GM23248 (cell line): ENCODE data around the gene SEMA3D. TPM values are rescaled to one million over a fixed set of nuclear protein-coding genes. Genes with fewer than 3 reads are reported as not detected.

Experiments
- DNase-seq: peaks from one replicate; pipeline ENCODE4 v3.0.0-alpha.2; 2015
- H2AFZ ChIP-seq: fragments of 200-600 bp; sonication (generic); 2 replicates; pipeline ENCODE4 v1.6.1; 2016; ENCODE audit warnings: antibody characterized with exemption
- H3F3A ChIP-seq: fragments of 200-600 bp; sonication (generic); 2 replicates; pipeline ENCODE4 v1.6.1; 2016; ENCODE audit warnings: mild to moderate bottlenecking, antibody characterized with exemption, mixed run types; ENCODE audit not compliant: insufficient read depth
- H3K27ac ChIP-seq: fragments of 200-600 bp; sonication (generic); 2 replicates; pipeline ENCODE4 v1.5.1; 2016; ENCODE audit warnings: mild to moderate bottlenecking
- H3K27me3 ChIP-seq: fragments of 200-600 bp; sonication (generic); replicated peaks from 2 replicates; pipeline ENCODE4 v1.6.1; 2016; ENCODE audit warnings: mild to moderate bottlenecking; ENCODE audit not compliant: insufficient read depth
- H3K36me3 ChIP-seq: fragments of 200-600 bp; sonication (generic); 2 replicates; pipeline ENCODE4 v1.6.1; 2016; ENCODE audit warnings: low read depth, mild to moderate bottlenecking
- H3K4me1 ChIP-seq: fragments of 200-600 bp; sonication (generic); 2 replicates; pipeline ENCODE4 v1.6.1; 2016; ENCODE audit warnings: mild to moderate bottlenecking; ENCODE audit not compliant: insufficient read depth
- H3K4me2 ChIP-seq: fragments of 200-600 bp; sonication (generic); one replicate; pipeline ENCODE4 v1.6.1; 2016; ENCODE audit warnings: mild to moderate bottlenecking; ENCODE audit not compliant: unreplicated experiment
- H3K4me3 ChIP-seq: fragments of 200-600 bp; sonication (generic); 2 replicates; pipeline ENCODE4 v1.5.1; 2016; ENCODE audit warnings: mild to moderate bottlenecking
- H3K79me2 ChIP-seq: fragments of 200-600 bp; sonication (generic); 2 replicates; pipeline ENCODE4 v1.6.1; 2016; ENCODE audit warnings: mild to moderate bottlenecking; ENCODE audit not compliant: insufficient read depth
- H3K9ac ChIP-seq: fragments of 200-600 bp; sonication (generic); 2 replicates; pipeline ENCODE4 v1.6.1; 2016; ENCODE audit warnings: mild to moderate bottlenecking
- H3K9me2 ChIP-seq: fragments of 200-600 bp; sonication (generic); 2 replicates; pipeline ENCODE4 v1.6.1; 2016; ENCODE audit warnings: mixed run types, mild to moderate bottlenecking, moderate library complexity; ENCODE audit not compliant: insufficient read depth
- H3K9me3 ChIP-seq: fragments of 200-600 bp; sonication (generic); one replicate; pipeline ENCODE4 v1.6.1; 2017; ENCODE audit warnings: low read depth
- H4K20me1 ChIP-seq: fragments of 200-600 bp; sonication (generic); 2 replicates; pipeline ENCODE4 v1.6.0; 2016; ENCODE audit not compliant: insufficient read depth
- EZH2 ChIP-seq: fragments of 200-600 bp; sonication (generic); IDR thresholded peaks from 2 replicates; pipeline ENCODE4 v1.6.1; 2018; ENCODE audit warnings: antibody characterized with exemption, mild to moderate bottlenecking; ENCODE audit not compliant: insufficient read depth, poor library complexity, severe bottlenecking
- EZH2phosphoT487 ChIP-seq: fragments of 200-600 bp; sonication (generic); IDR thresholded peaks from 2 replicates; pipeline ENCODE4 v1.6.1; 2018; ENCODE audit warnings: antibody characterized with exemption, moderate library complexity, mild to moderate bottlenecking, low read depth; ENCODE audit not compliant: insufficient read depth
- WGBS, 2 experiments: methylation state at CpG; one replicate each; pipeline ENCODE4 v1.1.6; 2015 to 2017; ENCODE audit warnings: low lambda C conversion rate in 2 of 2, low coverage in 1 of 2; ENCODE audit errors: missing lambda C conversion rate in 2 of 2; 5-methylcytosine and 5-hydroxymethylcytosine counted together
- in situ Hi-C: fragments of 300-500 bp; cut with MboI; formaldehyde crosslinking; loops from 2 replicates; pipeline ENCODE4 v1.15.0; 2020
- polyA plus RNA-seq: library from polyadenylated mRNA; unstranded; fragments of >200 nt; fragmentation: Nextera tagmentation; extraction: Ambion mirVana; gene quantifications from 2 replicates; pipeline ENCODE4 v1.2.1, GENCODE V29; 2016
- total RNA-seq: library from RNA; depleted of rRNA; stranded (reverse); fragments of >200 nt; shearing (Covaris generic); gene quantifications from 2 replicates; pipeline ENCODE4 v1.2.3, GENCODE V29; 2014

Gene SEMA3D
- total and polyA plus RNA-seq, 2 experiments from 2014 or later = 4.0 to 6.6 TPM

DNA sequence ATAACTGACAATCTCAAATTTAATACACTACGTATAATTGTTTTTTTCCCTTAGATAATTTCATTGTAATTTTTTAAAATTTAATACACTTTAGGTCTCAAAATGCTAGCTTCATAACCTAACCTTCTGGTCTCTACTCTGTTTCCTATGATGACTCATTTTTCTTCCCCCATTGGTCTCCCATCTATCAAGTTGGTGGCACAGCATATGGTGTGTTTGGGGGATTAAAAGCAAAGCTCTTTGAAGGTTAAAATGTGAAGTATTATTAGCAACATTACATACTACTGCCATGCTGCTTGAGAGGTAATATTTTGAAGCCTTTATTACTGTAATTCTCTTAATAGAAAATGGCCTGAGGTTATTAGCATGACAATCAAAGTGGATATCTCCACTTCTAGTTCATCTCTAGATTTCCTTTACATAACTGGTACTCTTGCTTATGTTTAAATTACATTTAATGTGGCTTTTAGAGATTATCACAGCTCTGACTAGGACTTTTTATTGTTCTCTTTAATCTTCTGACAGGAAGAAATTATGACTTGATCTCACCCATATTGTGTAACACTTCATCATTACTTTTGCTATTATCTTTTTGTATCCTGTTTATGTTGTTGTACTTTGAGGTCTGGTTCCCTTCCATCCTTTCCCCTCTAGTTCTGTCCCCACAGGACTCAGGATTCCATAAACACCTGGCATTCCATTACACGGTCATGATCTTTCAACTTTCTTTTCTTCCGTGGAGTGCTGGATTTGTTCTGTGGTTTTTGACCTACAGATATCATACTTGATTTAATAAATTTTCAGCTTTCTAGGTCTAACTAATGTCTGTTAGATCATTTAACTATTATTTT, 185.1 kb downstream of the SEMA3D start:
- H3K79me2 ChIP-seq = no peaks in the 10 kb centered on the region
- no peaks in the 10 kb centered on the region for H3K36me3 ChIP-seq
- no peak overlapping the region for H2AFZ ChIP-seq
- in situ Hi-C loops = no loop called here
- H3K9me2 ChIP-seq = no peaks in the 10 kb centered on the region
- WGBS, 2 experiments = 93 to 94% methylated on average over 3 of the region's 3 CpGs
- no peak overlapping the region for H3K27ac ChIP-seq
- H3K4me1 ChIP-seq = peaks cover 11% of the 10 kb centered on the region; the same call in 1 of the 2 replicates
- H3K4me2 ChIP-seq = no peak overlapping the region
- no peak for DNase-seq
- H3K9ac ChIP-seq = no peak overlapping the region
- TF ChIP-seq EZH2 (no peak), EZH2phosphoT487 (no peak)
- H3K4me3 ChIP-seq = no peak overlapping the region
- H3K9me3 ChIP-seq = no peaks in the 10 kb centered on the region
- no peaks in the 10 kb centered on the region for H3F3A ChIP-seq
- H3K27me3 ChIP-seq = no peaks in the 10 kb centered on the region
- H4K20me1 ChIP-seq = no peaks in the 10 kb centered on the region

DNA sequence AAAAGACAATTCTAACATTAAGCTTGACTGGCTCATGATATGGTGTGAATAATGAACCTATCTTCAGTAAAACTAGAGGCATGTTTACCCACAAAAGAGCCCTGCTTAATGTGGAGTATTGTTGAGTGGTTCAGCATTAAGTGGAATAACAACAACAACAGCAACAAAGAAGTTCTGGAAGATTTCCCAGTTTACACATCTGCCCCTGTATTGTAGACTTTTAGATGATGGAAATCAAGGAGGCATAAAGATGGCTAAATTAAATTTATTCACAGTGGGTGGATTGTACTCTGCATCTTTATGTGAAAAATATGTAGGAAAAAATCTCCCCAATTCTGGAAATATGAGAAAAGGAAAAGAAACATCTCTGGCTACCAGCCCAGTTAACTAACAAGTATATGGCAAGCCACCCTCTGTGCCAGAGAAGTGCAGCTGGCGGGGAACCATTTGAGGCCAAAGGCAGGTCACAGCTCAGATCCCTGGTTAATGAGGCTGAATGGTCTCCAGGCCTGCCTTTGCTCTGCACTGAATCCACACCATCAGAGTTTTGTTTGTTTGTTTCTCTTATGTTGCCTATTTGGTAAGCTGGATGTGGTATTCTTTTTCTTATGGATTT, 186.0 kb downstream of the SEMA3D start:
- H3K27me3 ChIP-seq = no peaks in the 10 kb centered on the region
- in situ Hi-C loops = no loop called here
- H3K27ac ChIP-seq = no peak overlapping the region
- no peaks in the 10 kb centered on the region for H3F3A ChIP-seq
- no peak overlapping the region for H3K4me3 ChIP-seq
- no peak overlapping the region for H2AFZ ChIP-seq
- no peak overlapping the region for H3K9ac ChIP-seq
- no peaks in the 10 kb centered on the region for H3K36me3 ChIP-seq
- TF ChIP-seq EZH2 (no peak), EZH2phosphoT487 (no peak)
- WGBS, 2 experiments = 93 to 100% methylated on average over 1 of the region's 1 CpG
- H3K9me3 ChIP-seq = no peaks in the 10 kb centered on the region
- H4K20me1 ChIP-seq = no peaks in the 10 kb centered on the region
- no peaks in the 10 kb centered on the region for H3K79me2 ChIP-seq
- DNase-seq = no peak
- no peaks in the 10 kb centered on the region for H3K9me2 ChIP-seq
- peaks cover 11% of the 10 kb centered on the region; the same call in 1 of the 2 replicates for H3K4me1 ChIP-seq
- H3K4me2 ChIP-seq = no peak overlapping the region

DNA sequence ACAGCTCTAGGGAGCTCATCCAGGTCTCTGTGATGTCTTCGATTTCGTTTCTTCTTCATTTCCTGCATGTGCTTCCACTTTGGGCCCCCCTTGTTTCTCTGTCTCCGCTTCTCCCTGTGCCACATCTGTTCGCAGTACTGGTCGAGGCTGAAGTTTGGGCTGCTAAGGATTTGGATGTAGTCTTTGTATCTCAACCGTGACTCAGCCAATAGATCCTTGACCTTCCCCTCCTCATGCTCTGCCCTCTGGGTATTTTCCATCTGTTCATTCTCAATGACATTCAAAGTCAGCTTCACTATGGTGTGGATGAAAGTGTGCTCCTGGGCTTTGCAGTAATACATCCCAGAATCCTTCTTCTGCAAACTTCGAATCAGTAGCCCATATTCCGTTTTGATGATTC, 187.4 kb downstream of the SEMA3D start:
- Histone ChIP-seq H4K20me1 (no peaks in the 10 kb centered on the region), H3F3A (no peaks in the 10 kb centered on the region), H3K4me3 (no peak overlapping the region), H2AFZ (no peak overlapping the region), H3K27me3 (no peaks in the 10 kb centered on the region), H3K9me3 (no peaks in the 10 kb centered on the region), H3K36me3 (no peaks in the 10 kb centered on the region), H3K79me2 (no peaks in the 10 kb centered on the region), H3K4me2 (no peak overlapping the region), H3K9ac (no peak overlapping the region), H3K9me2 (no peaks in the 10 kb centered on the region), H3K4me1 (peaks cover 7% of the 10 kb centered on the region; the same call in 1 of the 2 replicates), H3K27ac (no peak overlapping the region)
- TF ChIP-seq EZH2 (no peak), EZH2phosphoT487 (no peak)
- no peak for DNase-seq
- in situ Hi-C loops = no loop called here
- WGBS, 2 experiments = 85 to 94% methylated on average over 8 of the region's 8 CpGs

DNA sequence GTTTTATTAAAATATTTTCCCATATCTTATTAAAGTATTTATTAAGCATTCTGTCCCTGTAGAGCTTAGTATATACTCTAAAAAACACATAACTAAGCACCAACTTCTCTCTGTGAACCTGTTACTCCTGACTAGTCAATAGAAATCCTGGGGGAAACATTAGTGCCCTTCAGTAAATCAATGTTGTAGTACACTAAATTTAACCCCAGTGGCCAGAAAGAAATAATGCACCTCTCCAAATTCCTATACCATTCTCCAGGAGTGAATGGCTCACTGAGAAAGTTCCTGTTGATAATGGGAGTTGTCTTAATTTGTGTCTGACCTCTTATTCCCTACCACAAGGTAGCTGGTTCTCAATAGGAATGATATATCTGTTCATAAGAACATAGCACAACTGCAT, 188.2 kb downstream of the SEMA3D start:
- no peaks in the 10 kb centered on the region for H3K27me3 ChIP-seq
- H3K9me3 ChIP-seq = no peaks in the 10 kb centered on the region
- H3K79me2 ChIP-seq = no peaks in the 10 kb centered on the region
- H3K4me2 ChIP-seq = no peak overlapping the region
- no peak overlapping the region for H2AFZ ChIP-seq
- no peaks in the 10 kb centered on the region for H3K36me3 ChIP-seq
- H3F3A ChIP-seq = no peaks in the 10 kb centered on the region
- DNase-seq = no peak
- no peaks in the 10 kb centered on the region for H3K9me2 ChIP-seq
- in situ Hi-C loops = no loop called here
- no peaks in the 10 kb centered on the region for H4K20me1 ChIP-seq
- H3K27ac ChIP-seq = no peak overlapping the region
- H3K9ac ChIP-seq = no peak overlapping the region
- TF ChIP-seq EZH2 (no peak), EZH2phosphoT487 (no peak)
- H3K4me3 ChIP-seq = no peak overlapping the region
- H3K4me1 ChIP-seq = no peaks in the 10 kb centered on the region
